Measurements from ENCODE around the gene SHMT1.

DNA sequence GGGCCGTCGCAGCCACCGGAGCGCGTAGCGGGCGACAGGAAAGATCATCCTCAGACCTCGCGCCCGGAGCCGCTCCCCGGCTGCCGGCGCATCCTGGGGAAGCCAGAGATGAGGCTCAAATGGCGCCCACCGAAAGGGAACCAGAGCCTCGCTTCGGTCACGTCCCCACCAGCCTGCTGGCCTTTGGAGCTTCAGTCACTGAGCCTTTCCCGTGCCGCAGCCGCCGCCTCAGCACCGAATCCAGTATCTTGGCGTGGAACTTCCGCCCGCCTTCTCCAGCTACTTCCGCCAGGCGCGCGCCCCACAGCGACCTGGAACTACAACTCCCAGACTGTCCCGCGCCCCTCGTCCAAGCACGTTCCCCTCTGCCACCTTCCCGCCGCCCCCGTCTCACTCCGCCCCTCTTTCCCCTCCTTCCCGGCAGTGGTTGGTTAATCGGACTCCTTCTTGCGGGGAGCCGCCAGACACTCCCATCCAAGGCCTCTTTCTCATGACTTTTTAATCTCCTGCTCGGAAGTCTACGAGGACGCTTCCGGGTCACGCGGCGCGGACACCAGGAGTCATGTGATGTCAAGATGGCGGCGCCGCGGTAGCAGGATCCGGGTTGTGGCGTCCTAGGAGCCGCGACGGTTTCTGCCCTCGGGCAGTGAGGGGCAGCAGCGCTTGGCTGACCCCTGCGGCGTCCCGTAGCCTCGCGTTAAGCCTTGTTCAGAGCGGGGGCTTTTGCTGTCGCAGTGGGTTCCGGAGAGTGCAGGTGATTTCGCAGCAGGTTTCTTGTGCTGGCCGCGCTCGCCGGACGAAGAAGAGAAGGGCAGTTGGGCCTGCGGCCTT is 48.4 kb downstream of the SHMT1 start, which contains the start of the genes SMCR8 and TOP3A:
- TF ChIP-seq, protein P1, sequence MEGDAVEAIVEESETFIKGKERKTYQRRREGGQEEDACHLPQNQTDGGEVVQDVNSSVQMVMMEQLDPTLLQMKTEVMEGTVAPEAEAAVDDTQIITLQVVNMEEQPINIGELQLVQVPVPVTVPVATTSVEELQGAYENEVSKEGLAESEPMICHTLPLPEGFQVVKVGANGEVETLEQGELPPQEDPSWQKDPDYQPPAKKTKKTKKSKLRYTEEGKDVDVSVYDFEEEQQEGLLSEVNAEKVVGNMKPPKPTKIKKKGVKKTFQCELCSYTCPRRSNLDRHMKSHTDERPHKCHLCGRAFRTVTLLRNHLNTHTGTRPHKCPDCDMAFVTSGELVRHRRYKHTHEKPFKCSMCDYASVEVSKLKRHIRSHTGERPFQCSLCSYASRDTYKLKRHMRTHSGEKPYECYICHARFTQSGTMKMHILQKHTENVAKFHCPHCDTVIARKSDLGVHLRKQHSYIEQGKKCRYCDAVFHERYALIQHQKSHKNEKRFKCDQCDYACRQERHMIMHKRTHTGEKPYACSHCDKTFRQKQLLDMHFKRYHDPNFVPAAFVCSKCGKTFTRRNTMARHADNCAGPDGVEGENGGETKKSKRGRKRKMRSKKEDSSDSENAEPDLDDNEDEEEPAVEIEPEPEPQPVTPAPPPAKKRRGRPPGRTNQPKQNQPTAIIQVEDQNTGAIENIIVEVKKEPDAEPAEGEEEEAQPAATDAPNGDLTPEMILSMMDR (IDR thresholded peaks at IDR 0.05), result peak in 2 of 4 experiments; percentile 19 to 39
- TF ChIP-seq POLR2A (IDR thresholded peaks at IDR 0.05) (peak; percentile 29 to 32), EP300 (IDR thresholded peaks at IDR 0.05) (no peak), POLR2AphosphoS5 (IDR thresholded peaks at IDR 0.05) (peak; percentile 84)

Measured in gastroesophageal sphincter (tissue), 3 donors.